Iris pigment epithelial cell (primary cell): ENCODE results near the gene PNN.

ENCODE experiments used
- DNase-seq: peaks from one replicate; pipeline ENCODE4 v3.0.0-alpha.2; 2011; ENCODE audit warnings: low read depth

Gene PNN

GRCh38 chr14:39229601-39230110, 54.6 kb downstream of the PNN start:
- no peak for DNase-seq

- peak; percentile 52 for DNase-seq
Observed at GRCh38 chr14:39230416-39231035, 55.5 kb downstream of the PNN start.

GRCh38 chr14:39231751-39232553, 56.9 kb downstream of the PNN start:
- peak; percentile 73 for DNase-seq
